HepG2 (cell line): ENCODE measurements around the gene SSX2IP. TPM values are rescaled to one million over a fixed set of nuclear protein-coding genes. Genes with fewer than 3 reads are reported as not detected.
"Not testable (repeated sequence)": the region's sequence is repeated elsewhere in the genome, so short reads cannot be mapped to it uniquely, and the experiment has no call there.

ENCODE experiments used
- ATAC-seq: fragments of 200-7000 bp; cut with Tn5 transposase; 3 replicates; pipeline ENCODE4 v1.9.1; 2020; ENCODE audit warnings: mild to moderate bottlenecking, moderate library complexity
- BruUV-seq: library from RNA; stranded (reverse); fragments of 400-500 nt; replicated peaks from 2 replicates; lab custom pipeline; 2021; lab: Mats Ljungman, UMichigan
- CTCF ChIA-PET: fragments of 300-600 bp; formaldehyde crosslinking; extraction: SDS; loops from one replicate; lab custom pipeline; 2021; ENCODE audit warnings: low total read pairs, inconsistent platforms, low intra/inter-chr PET ratio; lab: Yijun Ruan, JAX
- POLR2A ChIA-PET: fragments of 350-600 bp; sonication (Branson Sonifier 250); formaldehyde crosslinking; loops from one replicate; lab custom pipeline; 2020; ENCODE audit warnings: antibody characterized with exemption, inconsistent platforms; lab: Yijun Ruan, JAX
- DNase-seq: peaks from one replicate; pipeline ENCODE4 v3.0.0-alpha.2; 2015; ENCODE audit warnings: low spot score
- FAIRE-seq: peaks from 3 replicates; lab custom pipeline; 2011; peaks lifted over from hg19 to GRCh38; lab: Jason Lieb, UNC
- H2AFZ ChIP-seq: one replicate; pipeline ENCODE4 v1.6.1; 2011; ENCODE audit warnings: low read length, inconsistent platforms
- H3K27ac ChIP-seq: fragments of 300-600 bp; 3 replicates; pipeline ENCODE4 v1.8.0; 2011; ENCODE audit warnings: mixed run types, mild to moderate bottlenecking, mixed read lengths, low read length, inconsistent platforms; ENCODE audit not compliant: insufficient read depth; ENCODE audit errors: extremely low read length
- H3K27me3 ChIP-seq, 2 experiments: fragments of 200-600 bp in 1 of 2; 2 replicates in 1 of 2; 3 replicates in 1 of 2; pipeline versions ENCODE4 v1.6.0 to v1.8.0; 2011; ENCODE audit warnings: low read length in 2 of 2, mild to moderate bottlenecking in 2 of 2, moderate library complexity in 2 of 2, inconsistent platforms in 1 of 2; ENCODE audit not compliant: insufficient read depth in 2 of 2, control insufficient read depth in 1 of 2
- H3K36me3 ChIP-seq, 2 experiments: fragments of 200-600 bp in 1 of 2; replicated peaks in 1 of 2; 2 replicates in 1 of 2; 3 replicates in 1 of 2; pipeline versions ENCODE4 v1.5.1 to v1.8.0; 2011; ENCODE audit warnings: low read length in 2 of 2, inconsistent platforms in 1 of 2; ENCODE audit not compliant: insufficient read depth in 2 of 2, control insufficient read depth in 1 of 2
- H3K4me1 ChIP-seq: 2 replicates; pipeline ENCODE4 v1.5.1; 2012; ENCODE audit warnings: low read length, inconsistent platforms; ENCODE audit not compliant: insufficient read depth
- H3K4me2 ChIP-seq: 2 replicates; pipeline ENCODE4 v1.6.0; 2011; ENCODE audit warnings: low read depth, low read length, inconsistent platforms
- H3K4me3 ChIP-seq, 3 experiments: fragments of 200-600 bp in 1 of 3; sonication (generic), shearing (Covaris generic) in 1 of 3; replicated peaks in 1 of 3; 2 replicates each; pipeline ENCODE4 v1.5.1; 2011 to 2016; ENCODE audit warnings: low read length in 3 of 3, inconsistent platforms in 2 of 3, low read depth in 2 of 3, mild to moderate bottlenecking in 2 of 3, control low read depth in 1 of 3, mixed read lengths in 1 of 3; ENCODE audit not compliant: insufficient read depth in 1 of 3
- H3K79me2 ChIP-seq: one replicate; pipeline ENCODE4 v1.6.1; 2011; ENCODE audit warnings: low read length, inconsistent platforms; ENCODE audit not compliant: insufficient read depth
- H3K9ac ChIP-seq: 2 replicates; pipeline ENCODE4 v1.6.0; 2011; ENCODE audit warnings: mild to moderate bottlenecking, low read depth, low read length, inconsistent platforms; ENCODE audit not compliant: insufficient read depth
- H3K9me3 ChIP-seq: 2 replicates; pipeline ENCODE4 v1.5.1; 2012; ENCODE audit warnings: mild to moderate bottlenecking, low read length
- H4K20me1 ChIP-seq: 2 replicates; pipeline ENCODE4 v1.6.0; 2011; ENCODE audit warnings: inconsistent platforms, mild to moderate bottlenecking, low read length, moderate library complexity; ENCODE audit not compliant: insufficient read depth
- CEBPB ChIP-seq: IDR thresholded peaks from 2 replicates; pipeline ENCODE4 v1.6.1; 2011; ENCODE audit warnings: low read depth, low read length, improper control_type of control experiment, borderline replicate concordance
- SMC3 ChIP-seq: IDR thresholded peaks from 2 replicates; pipeline ENCODE4 v1.6.1; 2011; ENCODE audit warnings: low read length, improper control_type of control experiment
- TARDBP ChIP-seq: sonication (generic); formaldehyde crosslinking; IDR thresholded peaks from 2 replicates; pipeline ENCODE4 v1.8.0; 2022; ENCODE audit warnings: mild to moderate bottlenecking, missing genetic modification reagents
- ZKSCAN1 ChIP-seq: fragments of 150-350 bp; IDR thresholded peaks from 2 replicates; pipeline ENCODE4 v1.6.1; 2014; ENCODE audit warnings: low read length
- ZKSCAN5 ChIP-seq: sonication (generic); formaldehyde crosslinking; IDR thresholded peaks from 2 replicates; pipeline ENCODE4 v1.5.1; 2020; ENCODE audit warnings: mild to moderate bottlenecking, missing genetic modification reagents
- ZNF331 ChIP-seq: sonication (generic); formaldehyde crosslinking; IDR thresholded peaks from 2 replicates; pipeline ENCODE4 v1.4.0; 2020; ENCODE audit warnings: missing genetic modification reagents
- WGBS: methylation state at CpG from one replicate; pipeline ENCODE4 v1.1.6; 2017; ENCODE audit warnings: low lambda C conversion rate; 5-methylcytosine and 5-hydroxymethylcytosine counted together
- in situ Hi-C: cut with HindIII; loops from 2 replicates; pipeline ENCODE4 v1.10.0; 2017; ENCODE audit warnings: low pct_unique_long_range_greater_than_20kb; ENCODE audit not compliant: extremely low pct_ligation_motif_present
- intact Hi-C: fragments of 100-400 bp; cut with micrococcal nuclease; formaldehyde crosslinking; loops from one replicate; pipeline ENCODE4 v1.10.0; 2022; ENCODE audit not compliant: unreplicated experiment
- polyA plus RNA-seq, 8 experiments: library from polyadenylated mRNA; depleted of rRNA in 3 of 8; stranded (reverse) in 7 of 8; unstranded in 1 of 8; fragments of >200 nt; fragmentation: Illumina TruSeq in 4 of 8; extraction: Trizol in 4 of 8; gene quantifications; 2 replicates each; pipeline versions ENCODE4 v1.2.1 to v1.2.3, GENCODE V29; 2011 to 2016; ENCODE audit warnings: low read depth in 4 of 8, missing spikeins in 1 of 8, mixed read lengths in 1 of 8; ENCODE audit not compliant: insufficient read depth in 1 of 8
- total RNA-seq, 5 experiments: library from RNA; depleted of rRNA; stranded (reverse); fragments of >200 nt; fragmentation: Illumina TruSeq; extraction: Trizol; gene quantifications; 2 replicates each; pipeline ENCODE4 v1.2.3, GENCODE V29; 2016; ENCODE audit warnings: low read depth in 1 of 5
- TF ChIP-seq, protein P1 (sequence below): sonication (generic); formaldehyde crosslinking; IDR thresholded peaks from 2 replicates; pipeline ENCODE4 v1.4.0; 2020; ENCODE audit warnings: missing genetic modification reagents

SSX2IP gene
- total and polyA plus RNA-seq, 2 of the 13 experiments (the other 11 are each of a cell fraction or from before 2014, with no cell fraction given): 2.7 to 23.7 TPM

DNA sequence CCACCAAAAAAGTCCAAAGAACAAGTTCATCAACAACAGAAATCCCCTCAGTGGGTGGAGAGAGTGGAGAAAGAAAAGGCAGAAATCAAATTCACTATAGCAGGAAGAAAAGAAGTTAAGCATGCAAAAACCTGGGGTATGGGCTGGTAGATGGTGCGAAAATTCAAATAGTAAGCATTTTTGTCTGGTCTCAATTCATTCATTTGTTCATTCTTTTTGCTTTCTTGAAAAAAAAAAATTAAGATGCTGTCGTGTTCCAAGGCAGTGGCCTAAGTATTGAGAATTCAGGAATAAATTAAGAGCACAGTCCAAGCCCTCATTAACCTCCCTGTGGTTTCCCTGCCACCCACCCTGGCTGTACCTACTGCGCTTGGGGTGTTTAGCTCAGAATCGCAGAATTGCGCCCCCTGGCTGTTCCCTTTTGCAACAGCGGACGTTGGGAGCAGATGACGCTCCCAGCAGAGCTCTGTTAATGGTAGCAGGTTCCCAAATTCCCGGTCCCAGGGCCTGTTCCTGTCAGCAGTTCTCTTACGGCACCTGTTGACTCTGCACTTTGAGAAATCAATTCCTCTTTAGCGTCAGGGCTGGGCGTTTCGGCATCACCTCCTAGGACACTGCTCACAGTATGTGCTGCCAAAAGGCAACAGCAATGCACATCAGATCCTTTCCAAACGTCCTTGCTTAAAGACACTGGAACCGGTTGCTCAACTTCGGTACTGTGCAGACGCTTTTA lies 34.0 kb upstream of the SSX2IP start (continued):
- peak; percentile 73; the same call in 1 of the 2 replicates for TF ChIP-seq ZKSCAN5
- peak; percentile 99 for TF ChIP-seq ZNF331
- peak; percentile 45; the same call in 1 of the 2 replicates for TF ChIP-seq SMC3
- TF ChIP-seq ZKSCAN1: 0 out of 2 replicates have a peak, but pooled peaks have one; percentile 17
- TF ChIP-seq, protein P1, sequence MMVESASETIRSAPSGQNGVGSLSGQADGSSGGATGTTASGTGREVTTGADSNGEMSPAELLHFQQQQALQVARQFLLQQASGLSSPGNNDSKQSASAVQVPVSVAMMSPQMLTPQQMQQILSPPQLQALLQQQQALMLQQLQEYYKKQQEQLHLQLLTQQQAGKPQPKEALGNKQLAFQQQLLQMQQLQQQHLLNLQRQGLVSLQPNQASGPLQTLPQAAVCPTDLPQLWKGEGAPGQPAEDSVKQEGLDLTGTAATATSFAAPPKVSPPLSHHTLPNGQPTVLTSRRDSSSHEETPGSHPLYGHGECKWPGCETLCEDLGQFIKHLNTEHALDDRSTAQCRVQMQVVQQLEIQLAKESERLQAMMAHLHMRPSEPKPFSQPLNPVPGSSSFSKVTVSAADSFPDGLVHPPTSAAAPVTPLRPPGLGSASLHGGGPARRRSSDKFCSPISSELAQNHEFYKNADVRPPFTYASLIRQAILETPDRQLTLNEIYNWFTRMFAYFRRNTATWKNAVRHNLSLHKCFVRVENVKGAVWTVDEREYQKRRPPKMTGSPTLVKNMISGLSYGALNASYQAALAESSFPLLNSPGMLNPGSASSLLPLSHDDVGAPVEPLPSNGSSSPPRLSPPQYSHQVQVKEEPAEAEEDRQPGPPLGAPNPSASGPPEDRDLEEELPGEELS: no peak

DNA sequence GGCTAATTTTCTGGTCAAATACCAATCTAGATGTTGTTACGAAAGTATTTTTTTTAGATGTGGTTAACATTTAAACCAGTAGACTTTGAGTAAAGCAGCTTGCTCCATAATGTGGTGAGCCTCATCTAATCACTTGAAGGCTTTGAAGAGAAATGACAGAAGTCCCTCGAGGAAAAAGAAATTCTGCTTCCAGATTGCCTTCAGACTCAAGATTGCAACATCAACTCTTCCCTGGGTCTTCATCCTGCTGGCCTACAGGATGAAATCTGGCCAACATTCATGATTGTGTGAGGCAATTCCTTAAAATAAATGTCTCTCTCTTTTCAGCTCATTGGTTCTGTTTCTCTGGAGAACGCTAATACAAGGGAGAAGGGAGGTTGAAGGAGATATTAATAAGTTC lies 32.5 kb upstream of the SSX2IP start:
- intact Hi-C loops (no loop called here), in situ Hi-C loops (no loop called here)
- ATAC-seq: no peak
- no peak for DNase-seq
- no peaks in the 10 kb centered on the region for H4K20me1 ChIP-seq
- no peak overlapping the region for H3K27ac ChIP-seq
- no peaks in the 10 kb centered on the region for H3K36me3 ChIP-seq
- H3K9me3 ChIP-seq: no peaks in the 10 kb centered on the region
- H3K4me3 ChIP-seq: no peak overlapping the region
- no peak overlapping the region for H3K4me2 ChIP-seq
- no peaks in the 10 kb centered on the region for H3K79me2 ChIP-seq
- no peak overlapping the region for H3K9ac ChIP-seq
- ChIA-PET POLR2A (no interaction called here), CTCF (no interaction called here)
- FAIRE-seq: no peak
- no peak overlapping the region for H2AFZ ChIP-seq
- H3K4me1 ChIP-seq: peaks cover 53% of the 10 kb centered on the region
- BruUV-seq: no TSS peak
- H3K27me3 ChIP-seq: no peaks in the 10 kb centered on the region
- 82% methylated on average over 3 of the region's 3 CpGs for WGBS
- TF ChIP-seq TARDBP (no peak), CEBPB (peak; percentile 43; the same call in 1 of the 2 replicates)

DNA sequence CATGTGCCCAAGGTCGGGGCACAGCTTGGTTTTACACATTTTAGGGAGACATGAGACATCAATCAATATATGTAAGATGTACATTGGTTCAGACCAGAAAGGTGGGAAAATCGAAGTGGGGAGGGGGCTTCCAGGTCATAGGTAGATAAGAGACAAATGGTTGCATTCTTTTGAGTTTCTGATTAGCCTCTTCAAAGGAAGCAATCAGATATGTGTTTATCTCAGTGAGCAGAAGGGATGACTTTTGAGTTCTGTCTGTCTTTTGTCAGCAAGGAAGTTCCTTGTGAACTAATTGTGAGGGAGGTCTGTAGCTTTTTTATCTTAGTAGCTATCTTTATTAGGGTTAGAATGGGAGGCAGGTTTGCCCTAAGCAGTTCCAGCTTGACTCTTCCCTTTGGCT lies 31.6 kb upstream of the SSX2IP start:
- peaks cover 53% of the 10 kb centered on the region for H3K4me1 ChIP-seq
- ATAC-seq, CTCF ChIA-PET, H3K79me2 ChIP-seq, in situ Hi-C loops, H3K4me3 ChIP-seq, H3K27ac ChIP-seq, BruUV-seq, intact Hi-C loops, H3K9me3 ChIP-seq, H2AFZ ChIP-seq, H3K9ac ChIP-seq, H3K27me3 ChIP-seq, POLR2A ChIA-PET, DNase-seq, H3K4me2 ChIP-seq, H3K36me3 ChIP-seq, H4K20me1 ChIP-seq, FAIRE-seq: not testable (repeated sequence)
- WGBS: 48% methylated on average over 2 of the region's 2 CpGs
